ENCODE results near the gene TOMM7.
"Not testable (repeated sequence)": the region's sequence is repeated elsewhere in the genome, so short reads cannot be mapped to it uniquely, and the experiment has no call there.

TOMM7 gene

GRCh38 chr7:22842383-22842941 lies 19.8 kb upstream of the TOMM7 start:
- Mint-ChIP-seq H3K4me3 (no peak overlapping the region), H3K9me3 (no peaks in the 10 kb centered on the region), H3K4me1 (no peaks in the 10 kb centered on the region), H3K36me3 (no peaks in the 10 kb centered on the region), H3K27me3 (peaks cover 17% of the 10 kb centered on the region), H3K27ac (no peak overlapping the region)
- no peak for ATAC-seq

DNA sequence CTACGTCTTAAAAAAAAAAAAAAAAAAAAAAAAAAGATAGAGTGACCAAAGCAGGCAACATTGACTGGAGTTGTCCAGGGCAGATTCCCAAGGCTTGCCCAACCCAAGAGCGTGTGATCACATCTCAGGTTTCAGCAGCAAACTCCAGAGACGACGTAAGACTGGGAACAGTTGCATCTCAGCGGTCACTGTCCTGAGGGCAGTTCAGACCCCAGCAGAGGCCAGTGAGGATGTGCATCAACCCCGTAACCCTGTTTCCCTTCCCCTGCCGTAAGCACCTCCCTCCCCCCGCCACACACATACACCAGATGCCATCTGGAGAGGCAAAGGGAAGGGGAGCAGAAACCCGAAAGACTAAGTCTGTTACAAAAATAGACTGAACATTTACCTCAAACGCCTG lies 19.3 kb upstream of the TOMM7 start:
- H3K4me1 Mint-ChIP-seq: no peaks in the 10 kb centered on the region
- H3K9me3 Mint-ChIP-seq: no peaks in the 10 kb centered on the region
- H3K36me3 Mint-ChIP-seq: no peaks in the 10 kb centered on the region
- no peak overlapping the region for H3K27ac Mint-ChIP-seq
- H3K27me3 Mint-ChIP-seq: peaks cover 22% of the 10 kb centered on the region
- no peak overlapping the region for H3K4me3 Mint-ChIP-seq
- no peak for ATAC-seq

GRCh38 chr7:22837308-22837707 lies 14.7 kb upstream of the TOMM7 start:
- no peaks in the 10 kb centered on the region for H3K36me3 Mint-ChIP-seq
- no peak overlapping the region for H3K27ac Mint-ChIP-seq
- H3K4me1 Mint-ChIP-seq: no peaks in the 10 kb centered on the region
- no peaks in the 10 kb centered on the region for H3K9me3 Mint-ChIP-seq
- H3K4me3 Mint-ChIP-seq: no peak overlapping the region
- no peak for ATAC-seq
- peaks cover 25% of the 10 kb centered on the region for H3K27me3 Mint-ChIP-seq

DNA sequence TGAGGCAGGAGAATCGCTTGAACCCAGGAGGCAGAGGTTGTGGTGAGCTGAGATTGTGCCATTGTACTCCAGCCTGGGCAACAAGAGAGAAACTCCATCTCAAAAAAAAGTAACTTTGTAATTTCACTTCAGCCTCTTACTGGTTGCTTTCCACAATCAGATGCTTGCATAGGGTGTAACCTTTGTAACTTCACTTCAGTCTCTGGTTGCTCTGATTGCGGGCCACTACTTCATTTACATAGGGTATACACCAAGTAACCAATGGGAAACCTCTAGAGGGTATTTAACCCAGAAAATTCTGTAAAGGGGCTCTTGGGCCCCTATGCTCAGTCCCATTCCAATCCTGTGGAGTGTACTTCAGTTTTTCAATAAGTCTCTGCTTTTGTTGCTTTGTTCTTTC lies 13.9 kb upstream of the TOMM7 start:
- peaks cover 25% of the 10 kb centered on the region for H3K27me3 Mint-ChIP-seq
- not testable (repeated sequence) for H3K9me3 Mint-ChIP-seq, H3K4me1 Mint-ChIP-seq, H3K36me3 Mint-ChIP-seq, H3K27ac Mint-ChIP-seq, H3K4me3 Mint-ChIP-seq, ATAC-seq

DNA sequence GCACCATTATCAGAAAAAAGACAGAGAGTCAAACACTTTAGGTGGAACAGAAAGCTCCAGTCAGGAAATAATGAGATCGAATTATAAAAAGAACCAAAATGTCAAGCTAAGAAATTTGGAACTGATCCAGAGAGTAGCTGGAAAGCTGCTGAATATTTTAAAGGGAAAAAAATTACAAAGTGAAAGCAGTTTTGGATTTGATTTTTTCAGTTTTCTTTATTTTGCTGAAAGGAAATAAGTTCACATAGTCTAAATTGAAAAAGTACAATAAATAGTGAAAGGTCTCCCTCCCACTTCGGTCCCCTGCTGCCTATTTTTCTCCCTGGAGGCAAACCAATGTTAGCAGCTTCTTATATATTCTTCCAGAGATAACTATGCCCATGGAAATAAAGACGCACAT lies 11.3 kb upstream of the TOMM7 start:
- H3K27me3 Mint-ChIP-seq: peaks cover 17% of the 10 kb centered on the region
- no peak for ATAC-seq
- H3K9me3 Mint-ChIP-seq: no peaks in the 10 kb centered on the region
- no peak overlapping the region for H3K27ac Mint-ChIP-seq
- no peaks in the 10 kb centered on the region for H3K36me3 Mint-ChIP-seq
- no peaks in the 10 kb centered on the region for H3K4me1 Mint-ChIP-seq
- H3K4me3 Mint-ChIP-seq: no peak overlapping the region

DNA sequence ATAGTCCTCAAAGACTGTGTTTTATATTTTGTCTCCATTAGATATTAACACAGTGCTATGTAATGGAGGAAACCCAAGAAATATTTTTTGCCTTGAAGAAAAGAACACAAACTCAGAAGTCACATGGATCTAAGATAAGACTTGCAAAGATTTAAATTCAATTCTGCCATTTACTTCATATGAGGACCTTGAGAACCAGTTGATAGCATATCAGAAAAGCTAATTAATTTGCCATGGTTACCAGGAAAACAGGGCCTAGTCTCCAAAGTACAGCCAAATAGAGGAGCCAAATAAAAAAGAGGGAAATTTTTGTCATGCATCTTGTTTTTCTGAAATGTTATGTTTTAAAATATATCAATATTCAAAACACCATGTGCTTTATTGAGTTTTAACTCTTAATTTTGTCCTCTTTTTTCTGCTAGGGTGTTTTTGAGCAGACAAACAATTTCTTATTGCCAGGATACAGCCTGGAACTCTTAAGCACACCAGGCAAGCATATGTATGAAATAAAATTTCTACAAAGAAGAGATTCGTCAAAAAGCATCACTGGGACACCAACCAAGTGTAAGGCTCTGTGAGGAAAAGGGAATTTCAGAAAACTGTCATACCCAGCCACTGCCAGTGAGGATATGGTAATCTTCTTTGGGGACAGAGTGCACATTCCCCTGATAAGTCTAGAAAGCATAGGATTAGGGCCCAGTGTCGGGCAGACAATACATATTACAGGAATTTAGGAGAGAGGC lies 10.6 kb upstream of the TOMM7 start:
- Mint-ChIP-seq H3K36me3 (no peaks in the 10 kb centered on the region), H3K4me1 (no peaks in the 10 kb centered on the region), H3K9me3 (no peaks in the 10 kb centered on the region), H3K27me3 (peaks cover 16% of the 10 kb centered on the region), H3K4me3 (no peak overlapping the region), H3K27ac (no peak overlapping the region)
- ATAC-seq: no peak

GRCh38 chr7:22832401-22832800 lies 9.8 kb upstream of the TOMM7 start:
- no peaks in the 10 kb centered on the region for H3K9me3 Mint-ChIP-seq
- no peak overlapping the region for H3K4me3 Mint-ChIP-seq
- peaks cover 8% of the 10 kb centered on the region for H3K27me3 Mint-ChIP-seq
- no peak overlapping the region for H3K27ac Mint-ChIP-seq
- H3K4me1 Mint-ChIP-seq: no peaks in the 10 kb centered on the region
- ATAC-seq: no peak
- no peaks in the 10 kb centered on the region for H3K36me3 Mint-ChIP-seq

DNA sequence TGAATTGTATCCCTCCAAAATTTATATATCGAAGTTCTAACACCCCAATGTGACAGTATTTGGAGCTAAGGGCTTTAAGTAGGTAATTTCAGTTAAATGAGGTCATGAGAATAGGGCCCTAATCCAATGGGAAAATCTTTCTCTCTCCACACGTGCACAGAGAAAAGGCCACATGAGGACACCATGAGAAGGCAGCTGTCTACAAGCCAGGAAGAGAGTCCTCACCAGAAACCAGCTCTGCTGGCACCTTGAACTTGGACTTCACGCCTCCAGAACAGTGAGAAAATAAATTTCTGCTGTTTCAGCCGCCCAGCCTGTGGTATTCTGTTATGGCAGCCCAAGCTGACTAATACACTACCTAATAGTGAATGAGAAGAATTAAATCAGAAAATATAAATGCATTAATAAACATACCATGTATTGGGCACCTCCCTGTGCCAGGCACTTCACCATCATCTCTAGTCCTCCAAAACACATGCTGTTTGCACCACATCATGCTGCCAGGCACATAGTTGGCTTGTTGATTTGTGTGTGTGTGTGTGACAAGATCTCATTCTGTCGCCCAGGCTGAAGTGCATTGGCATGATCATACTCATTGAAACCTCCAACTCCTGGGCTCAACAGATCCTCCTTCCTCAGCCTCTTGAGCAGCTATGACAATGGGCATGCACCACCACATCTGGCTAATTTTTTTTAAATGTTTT lies 9.1 kb upstream of the TOMM7 start:
- no peak for ATAC-seq
- H3K36me3 Mint-ChIP-seq: no peaks in the 10 kb centered on the region
- H3K27me3 Mint-ChIP-seq: peaks cover 1% of the 10 kb centered on the region
- H3K4me3 Mint-ChIP-seq: no peak overlapping the region
- H3K9me3 Mint-ChIP-seq: no peaks in the 10 kb centered on the region
- no peak overlapping the region for H3K27ac Mint-ChIP-seq
- H3K4me1 Mint-ChIP-seq: no peaks in the 10 kb centered on the region

DNA sequence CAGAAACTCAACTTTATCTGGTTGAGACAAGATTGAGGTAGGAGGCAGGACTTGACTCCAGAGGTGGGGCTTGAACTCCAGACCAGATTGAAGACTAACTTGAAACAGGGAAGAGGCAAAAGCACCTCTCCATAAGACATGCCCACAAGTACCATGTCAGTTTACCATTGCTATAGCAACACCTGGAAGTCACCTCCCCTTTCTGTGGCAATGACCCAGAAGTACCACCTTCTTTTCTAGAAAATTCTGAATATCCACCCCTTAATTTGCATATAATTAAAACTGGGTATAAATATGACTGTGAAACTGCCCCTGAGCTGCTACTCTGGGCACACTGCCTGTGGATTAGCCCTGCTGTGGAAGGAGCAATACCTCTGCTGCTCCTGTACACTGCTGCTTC lies 4.9 kb upstream of the TOMM7 start:
- no peak overlapping the region for H3K27ac Mint-ChIP-seq
- no peaks in the 10 kb centered on the region for H3K9me3 Mint-ChIP-seq
- H3K4me1 Mint-ChIP-seq: no peaks in the 10 kb centered on the region
- H3K27me3 Mint-ChIP-seq: no peaks in the 10 kb centered on the region
- no peak for ATAC-seq
- no peaks in the 10 kb centered on the region for H3K36me3 Mint-ChIP-seq
- no peak overlapping the region for H3K4me3 Mint-ChIP-seq

- Mint-ChIP-seq H3K4me1 (peaks cover 3% of the 10 kb centered on the region), H3K27me3 (no peaks in the 10 kb centered on the region), H3K9me3 (no peaks in the 10 kb centered on the region)
These were observed 3.9 kb upstream of the TOMM7 start for GRCh38 chr7:22826593-22826992.

DNA sequence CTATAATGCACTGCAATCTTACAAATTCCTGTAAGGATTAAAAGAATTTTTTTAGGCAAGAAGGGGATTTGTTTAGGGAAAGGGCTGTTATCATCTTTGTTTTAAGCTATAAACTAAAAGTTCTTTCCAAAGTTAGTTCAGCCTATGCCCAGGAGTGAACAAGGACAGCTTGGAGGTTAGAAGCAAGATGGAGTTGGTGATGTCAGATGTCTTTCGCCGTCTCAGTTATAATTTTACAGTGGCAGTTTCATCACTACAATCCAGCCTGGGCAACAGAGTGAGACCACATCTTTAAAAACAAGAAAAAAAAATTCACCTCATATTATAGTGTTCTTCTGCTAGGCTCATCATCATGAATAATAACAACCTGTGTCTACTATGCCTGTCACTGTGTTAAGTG lies 2.1 kb upstream of the TOMM7 start:
- no peaks in the 10 kb centered on the region for H3K9me3 Mint-ChIP-seq
- no peaks in the 10 kb centered on the region for H3K36me3 Mint-ChIP-seq
- H3K4me3 Mint-ChIP-seq: no peak overlapping the region
- H3K27me3 Mint-ChIP-seq: no peaks in the 10 kb centered on the region
- peaks cover 18% of the 10 kb centered on the region for H3K4me1 Mint-ChIP-seq
- H3K27ac Mint-ChIP-seq: no peak overlapping the region
- no peak for ATAC-seq

More at GRCh38 chr7:22826593-22826992, 3.9 kb upstream of the TOMM7 start:
- no peak for ATAC-seq
- Mint-ChIP-seq H3K4me3 (no peak overlapping the region), H3K27ac (no peak overlapping the region), H3K36me3 (no peaks in the 10 kb centered on the region)

GRCh38 chr7:22823142-22823497 lies 471 bp upstream of the TOMM7 start:
- H3K4me3 Mint-ChIP-seq: peak overlapping the region; percentile 96

DNA sequence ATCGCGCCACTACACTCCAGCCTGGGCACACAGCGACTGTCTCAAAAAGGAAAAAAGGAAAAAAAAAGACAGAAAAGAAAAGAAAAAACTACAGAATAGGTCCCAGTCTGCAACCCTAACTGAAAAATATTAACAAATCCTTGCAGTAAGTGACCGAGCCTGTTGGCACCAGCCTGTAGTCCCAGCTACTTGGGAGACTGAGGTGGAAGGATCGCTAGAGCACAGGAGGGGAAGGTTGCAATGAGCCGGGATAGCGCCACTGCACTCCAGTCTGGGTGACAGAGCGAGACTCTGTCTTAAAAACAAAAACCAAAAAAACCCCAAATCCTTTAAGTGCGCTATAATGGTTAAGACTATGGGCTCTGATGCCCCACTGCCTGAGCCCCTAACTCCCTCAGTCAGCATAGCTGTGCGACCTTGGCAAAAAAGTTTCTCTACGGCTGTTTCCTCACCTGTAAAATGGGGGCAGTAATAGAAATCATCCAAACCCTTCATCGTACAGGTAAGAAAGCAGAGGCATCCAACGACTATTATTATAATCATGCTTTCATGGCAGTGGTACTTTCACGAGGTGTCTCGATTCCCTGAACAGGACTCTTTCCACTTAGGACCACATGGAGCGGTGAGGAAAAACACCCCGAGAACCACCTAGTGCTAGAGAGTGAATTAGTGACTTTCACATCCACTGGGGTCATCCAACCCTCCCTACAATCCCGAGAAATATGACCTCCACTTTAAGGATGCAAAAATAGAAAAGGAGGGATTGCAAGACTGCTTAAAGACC lies 755 bp downstream of the TOMM7 start:
- Mint-ChIP-seq H3K36me3 (peaks cover 7% of the 10 kb centered on the region), H3K9me3 (no peaks in the 10 kb centered on the region), H3K27me3 (no peaks in the 10 kb centered on the region), H3K4me3 (peak overlapping the region; percentile 96), H3K4me1 (peaks cover 23% of the 10 kb centered on the region), H3K27ac (peak overlapping the region; percentile 94)
- ATAC-seq: no peak

More at GRCh38 chr7:22823142-22823497, 471 bp upstream of the TOMM7 start:
- no peaks in the 10 kb centered on the region for H3K9me3 Mint-ChIP-seq
- H3K4me1 Mint-ChIP-seq: peaks cover 23% of the 10 kb centered on the region
- peaks cover 1% of the 10 kb centered on the region for H3K36me3 Mint-ChIP-seq
- peak overlapping the region; percentile 94 for H3K27ac Mint-ChIP-seq
- no peak for ATAC-seq
- H3K27me3 Mint-ChIP-seq: no peaks in the 10 kb centered on the region

DNA sequence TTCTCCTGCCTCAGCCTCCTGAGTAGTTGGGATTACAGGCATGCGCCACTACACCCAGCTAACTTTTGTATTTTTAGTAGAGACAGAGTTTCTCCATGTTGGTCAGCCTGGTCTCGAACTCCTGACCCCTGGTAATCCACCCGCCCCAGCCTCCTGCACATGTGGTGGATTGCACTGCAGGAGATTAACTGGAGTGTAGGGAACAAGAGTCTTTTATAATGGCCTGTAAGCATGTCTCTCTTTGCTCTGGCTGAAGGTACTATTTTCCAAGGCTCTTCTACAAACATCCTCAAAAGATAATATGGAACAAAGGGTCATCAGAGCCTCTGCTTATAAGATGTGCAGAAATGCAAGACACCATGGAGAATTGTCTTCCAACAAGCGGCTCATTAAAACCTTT lies 3.2 kb downstream of the TOMM7 start:
- H3K4me3 Mint-ChIP-seq: no peak overlapping the region
- no peaks in the 10 kb centered on the region for H3K27me3 Mint-ChIP-seq
- H3K9me3 Mint-ChIP-seq: no peaks in the 10 kb centered on the region
- H3K4me1 Mint-ChIP-seq: peaks cover 30% of the 10 kb centered on the region
- peaks cover 30% of the 10 kb centered on the region for H3K36me3 Mint-ChIP-seq
- H3K27ac Mint-ChIP-seq: no peak overlapping the region
- ATAC-seq: no peak

Data from stimulated activated memory B cell treated with anti-CD40 and anti-IgM and Interleukin-4, amounts not matched to agents 10 μg/mL and 1 μg/mL and 100 μg/mL, for 72 hours (primary cell).